Panc1 (cell line): ENCODE data around the gene IGSF22. TPM values are rescaled to one million over a fixed set of nuclear protein-coding genes. Genes with fewer than 3 reads are reported as not detected.

Experiments used
- ATAC-seq: fragments of 200-7000 bp; cut with Tn5 transposase; 2 replicates; pipeline ENCODE4 v1.9.1; 2020; ENCODE audit warnings: mild to moderate bottlenecking, moderate library complexity
- BruUV-seq: library from RNA; stranded (reverse); fragments of 400-500 nt; replicated peaks from 2 replicates; lab custom pipeline; 2021; lab: Mats Ljungman, UMichigan
- CTCF ChIA-PET: fragments of 300-600 bp; sonication (Branson Sonifier 250); formaldehyde crosslinking; loops from one replicate; lab custom pipeline; 2022; ENCODE audit warnings: antibody characterized with exemption; lab: Charles Lee
- POLR2A ChIA-PET: fragments of 300-600 bp; sonication (Branson Sonifier 250); formaldehyde crosslinking; loops from one replicate; lab custom pipeline; 2022; ENCODE audit warnings: antibody characterized with exemption; lab: Charles Lee
- DNase-seq: peaks from one replicate; pipeline ENCODE4 v3.0.0-alpha.2; 2010; ENCODE audit warnings: low read depth, low spot score
- H3K27ac ChIP-seq: 2 replicates; pipeline ENCODE4 v1.5.1; 2011; ENCODE audit warnings: mild to moderate bottlenecking, low read length, inconsistent platforms
- H3K27me3 ChIP-seq: fragments of 200-500 bp; sonication (Bioruptor generic); 2 replicates; pipeline ENCODE4 v1.6.0; 2014; ENCODE audit warnings: low read length, inconsistent platforms; ENCODE audit not compliant: control insufficient read depth, insufficient read depth
- H3K36me3 ChIP-seq: fragments of 200-500 bp; sonication (Bioruptor generic); 2 replicates; pipeline ENCODE4 v1.5.1; 2014; ENCODE audit warnings: inconsistent platforms, mild to moderate bottlenecking, low read length, moderate library complexity; ENCODE audit not compliant: control insufficient read depth, insufficient read depth
- H3K4me1 ChIP-seq: 2 replicates; pipeline ENCODE4 v1.5.1; 2011; ENCODE audit warnings: inconsistent platforms, mild to moderate bottlenecking, low read length, moderate library complexity; ENCODE audit not compliant: control insufficient read depth, insufficient read depth
- H3K4me3 ChIP-seq, 2 experiments: 2 replicates each; pipeline ENCODE4 v1.5.1; 2011 to 2012; ENCODE audit warnings: low read depth in 2 of 2, low read length in 2 of 2, mild to moderate bottlenecking in 2 of 2, inconsistent platforms in 1 of 2, moderate library complexity in 1 of 2
- H3K9me3 ChIP-seq: fragments of 200-500 bp; sonication (Bioruptor generic); 2 replicates; pipeline ENCODE4 v1.5.1; 2014; ENCODE audit warnings: low read depth, mild to moderate bottlenecking, inconsistent platforms, low read length, moderate library complexity; ENCODE audit not compliant: control insufficient read depth, insufficient read depth
- POLR2AphosphoS5 ChIP-seq: IDR thresholded peaks from 2 replicates; pipeline ENCODE4 v1.6.1; 2012; ENCODE audit warnings: mild to moderate bottlenecking, low read depth, low read length, moderate library complexity
- SIN3A ChIP-seq: IDR thresholded peaks from 2 replicates; pipeline ENCODE4 v1.6.1; 2012; ENCODE audit warnings: low read depth, mild to moderate bottlenecking, low read length, moderate library complexity, borderline replicate concordance; ENCODE audit not compliant: insufficient read depth
- TCF7L2 ChIP-seq: IDR thresholded peaks from 2 replicates; pipeline ENCODE4 v1.6.1; 2011; ENCODE audit warnings: mild to moderate bottlenecking, low read depth, low read length, inconsistent platforms
- in situ Hi-C: cut with HindIII; loops from 2 replicates; pipeline ENCODE4 v1.10.0; 2016; ENCODE audit warnings: low sequenced_read_pairs, low pct_unique_long_range_greater_than_20kb
- intact Hi-C: fragments of 100-400 bp; cut with micrococcal nuclease; formaldehyde crosslinking; loops from one replicate; pipeline ENCODE4 v1.10.0; 2022; ENCODE audit not compliant: unreplicated experiment
- total RNA-seq: library from RNA; stranded (reverse); gene quantifications from one replicate; pipeline ENCODE4 v1.2.1, GENCODE V29; 2021; ENCODE audit not compliant: unreplicated experiment
- TF ChIP-seq, protein P1 (sequence below): fragments of 450-650 bp; IDR thresholded peaks from 2 replicates; pipeline ENCODE4 v1.5.1; 2017; ENCODE audit warnings: mild to moderate bottlenecking
- TF ChIP-seq, protein P2 (sequence below), 2 experiments: IDR thresholded peaks; 2 replicates each; pipeline ENCODE4 v1.6.1; 2011 to 2012; ENCODE audit warnings: low read depth in 2 of 2, control low read depth in 1 of 2, low read length in 1 of 2, mild to moderate bottlenecking in 1 of 2, moderate library complexity in 1 of 2; ENCODE audit not compliant: insufficient read depth in 1 of 2

Gene IGSF22
- total RNA-seq, 1 experiment from 2014 or later, result not detected

DNA sequence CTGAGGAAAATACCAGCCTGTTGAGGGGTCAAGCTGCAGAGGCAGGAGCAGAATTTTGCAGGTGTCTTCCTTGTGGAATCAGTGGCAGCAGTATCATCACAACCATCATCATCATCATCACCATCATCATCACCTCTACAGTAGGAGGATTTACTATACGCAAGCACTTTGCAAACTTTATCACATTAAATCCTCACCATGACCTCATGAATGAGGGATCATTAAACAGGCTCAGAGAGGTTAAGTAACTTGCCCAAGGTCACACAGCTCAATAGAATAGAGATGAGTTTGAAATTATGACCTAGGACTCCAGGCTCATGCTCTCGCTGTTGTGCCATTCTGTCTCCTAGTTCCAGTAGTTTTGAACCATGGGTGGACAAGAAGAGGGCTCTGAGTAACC is 40.0 kb upstream of the IGSF22 start:
- H3K4me3 ChIP-seq, result no peak overlapping the region
- no peaks in the 10 kb centered on the region for H3K27me3 ChIP-seq
- ATAC-seq (no peak), DNase-seq (no peak)
- in situ Hi-C loops (no loop called here), intact Hi-C loops (loop anchor here (10.0 kb wide), 1 partner anchor 231 kb away; no protein-coding TSS in a partner anchor)
- peaks cover 7% of the 10 kb centered on the region; the same call in 1 of the 2 replicates for H3K4me1 ChIP-seq
- no peaks in the 10 kb centered on the region for H3K36me3 ChIP-seq
- no peaks in the 10 kb centered on the region for H3K9me3 ChIP-seq
- TF ChIP-seq SIN3A (no peak), POLR2AphosphoS5 (no peak), TCF7L2 (no peak)
- TF ChIP-seq, protein P1, sequence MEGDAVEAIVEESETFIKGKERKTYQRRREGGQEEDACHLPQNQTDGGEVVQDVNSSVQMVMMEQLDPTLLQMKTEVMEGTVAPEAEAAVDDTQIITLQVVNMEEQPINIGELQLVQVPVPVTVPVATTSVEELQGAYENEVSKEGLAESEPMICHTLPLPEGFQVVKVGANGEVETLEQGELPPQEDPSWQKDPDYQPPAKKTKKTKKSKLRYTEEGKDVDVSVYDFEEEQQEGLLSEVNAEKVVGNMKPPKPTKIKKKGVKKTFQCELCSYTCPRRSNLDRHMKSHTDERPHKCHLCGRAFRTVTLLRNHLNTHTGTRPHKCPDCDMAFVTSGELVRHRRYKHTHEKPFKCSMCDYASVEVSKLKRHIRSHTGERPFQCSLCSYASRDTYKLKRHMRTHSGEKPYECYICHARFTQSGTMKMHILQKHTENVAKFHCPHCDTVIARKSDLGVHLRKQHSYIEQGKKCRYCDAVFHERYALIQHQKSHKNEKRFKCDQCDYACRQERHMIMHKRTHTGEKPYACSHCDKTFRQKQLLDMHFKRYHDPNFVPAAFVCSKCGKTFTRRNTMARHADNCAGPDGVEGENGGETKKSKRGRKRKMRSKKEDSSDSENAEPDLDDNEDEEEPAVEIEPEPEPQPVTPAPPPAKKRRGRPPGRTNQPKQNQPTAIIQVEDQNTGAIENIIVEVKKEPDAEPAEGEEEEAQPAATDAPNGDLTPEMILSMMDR, result no peak
- TF ChIP-seq, protein P2, sequence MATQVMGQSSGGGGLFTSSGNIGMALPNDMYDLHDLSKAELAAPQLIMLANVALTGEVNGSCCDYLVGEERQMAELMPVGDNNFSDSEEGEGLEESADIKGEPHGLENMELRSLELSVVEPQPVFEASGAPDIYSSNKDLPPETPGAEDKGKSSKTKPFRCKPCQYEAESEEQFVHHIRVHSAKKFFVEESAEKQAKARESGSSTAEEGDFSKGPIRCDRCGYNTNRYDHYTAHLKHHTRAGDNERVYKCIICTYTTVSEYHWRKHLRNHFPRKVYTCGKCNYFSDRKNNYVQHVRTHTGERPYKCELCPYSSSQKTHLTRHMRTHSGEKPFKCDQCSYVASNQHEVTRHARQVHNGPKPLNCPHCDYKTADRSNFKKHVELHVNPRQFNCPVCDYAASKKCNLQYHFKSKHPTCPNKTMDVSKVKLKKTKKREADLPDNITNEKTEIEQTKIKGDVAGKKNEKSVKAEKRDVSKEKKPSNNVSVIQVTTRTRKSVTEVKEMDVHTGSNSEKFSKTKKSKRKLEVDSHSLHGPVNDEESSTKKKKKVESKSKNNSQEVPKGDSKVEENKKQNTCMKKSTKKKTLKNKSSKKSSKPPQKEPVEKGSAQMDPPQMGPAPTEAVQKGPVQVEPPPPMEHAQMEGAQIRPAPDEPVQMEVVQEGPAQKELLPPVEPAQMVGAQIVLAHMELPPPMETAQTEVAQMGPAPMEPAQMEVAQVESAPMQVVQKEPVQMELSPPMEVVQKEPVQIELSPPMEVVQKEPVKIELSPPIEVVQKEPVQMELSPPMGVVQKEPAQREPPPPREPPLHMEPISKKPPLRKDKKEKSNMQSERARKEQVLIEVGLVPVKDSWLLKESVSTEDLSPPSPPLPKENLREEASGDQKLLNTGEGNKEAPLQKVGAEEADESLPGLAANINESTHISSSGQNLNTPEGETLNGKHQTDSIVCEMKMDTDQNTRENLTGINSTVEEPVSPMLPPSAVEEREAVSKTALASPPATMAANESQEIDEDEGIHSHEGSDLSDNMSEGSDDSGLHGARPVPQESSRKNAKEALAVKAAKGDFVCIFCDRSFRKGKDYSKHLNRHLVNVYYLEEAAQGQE (IDR thresholded peaks at IDR 0.05; ENCODE audit: insufficient read depth in 1 of 2, low read depth in 2 of 2, low read length in 1 of 2), result no peak
- ChIA-PET POLR2A (interaction anchor here (0.6 kb wide), 1 partner anchor 475 kb away, joined by 3 read pairs; no protein-coding TSS in a partner anchor), CTCF (interaction anchor here (0.5 kb wide), 1 partner anchor 324 kb away, joined by 4 read pairs; no protein-coding TSS in a partner anchor)
- BruUV-seq, result no TSS peak
- H3K27ac ChIP-seq, result no peak overlapping the region

DNA sequence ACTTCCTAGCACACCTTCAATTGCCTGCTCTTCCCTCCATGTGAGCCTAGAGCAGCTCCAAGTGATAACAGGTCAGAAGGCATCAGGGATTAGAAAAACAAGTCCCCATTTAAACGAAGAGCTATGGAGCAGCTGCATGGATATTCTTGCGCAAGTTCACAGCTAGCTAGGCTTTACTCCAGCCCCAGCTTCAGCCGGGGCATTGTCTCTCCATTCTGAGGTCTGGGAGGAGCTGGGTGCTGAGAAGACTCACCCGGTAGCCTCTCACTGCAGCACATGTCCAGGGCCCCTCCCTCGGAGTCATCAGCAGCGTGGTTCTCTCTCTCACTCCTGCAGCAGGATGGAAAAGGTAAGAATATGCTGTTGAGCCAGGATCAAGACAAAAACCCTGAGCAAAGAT is 39.6 kb upstream of the IGSF22 start:
- DNase-seq, result no peak
- no peaks in the 10 kb centered on the region for H3K36me3 ChIP-seq
- no peak for ATAC-seq
- TF ChIP-seq, protein P1, result no peak
- TF ChIP-seq POLR2AphosphoS5 (no peak), SIN3A (no peak), TCF7L2 (no peak)
- TF ChIP-seq, protein P2 (IDR thresholded peaks at IDR 0.05; ENCODE audit: insufficient read depth in 1 of 2, low read depth in 2 of 2, low read length in 1 of 2), result no peak
- ChIA-PET CTCF (interaction anchor here (0.5 to 1.4 kb wide), 3 partner anchors 22 to 541 kb away, joined by 4 to 7 read pairs (median 7); no protein-coding TSS in a partner anchor), POLR2A (interaction anchor here (0.6 kb wide), 1 partner anchor 476 kb away, joined by 3 read pairs; no protein-coding TSS in a partner anchor)
- intact Hi-C loops (loop anchor here (10.0 kb wide), 1 partner anchor 231 kb away; no protein-coding TSS in a partner anchor), in situ Hi-C loops (no loop called here)
- H3K27me3 ChIP-seq, result no peaks in the 10 kb centered on the region
- peaks cover 7% of the 10 kb centered on the region; the same call in 1 of the 2 replicates for H3K4me1 ChIP-seq
- no TSS peak for BruUV-seq
- H3K27ac ChIP-seq, result no peak overlapping the region
- no peak overlapping the region for H3K4me3 ChIP-seq
- no peaks in the 10 kb centered on the region for H3K9me3 ChIP-seq
